HepG2 (cell line): ENCODE data around the gene TJP3. TPM values are rescaled to one million over a fixed set of nuclear protein-coding genes. Genes with fewer than 3 reads are reported as not detected.
A peak's percentile ranks its signal among the peaks of the same experiment; 100 is the strongest.

Experiments
- CBFB ChIP-seq: sonication (generic); formaldehyde crosslinking; IDR thresholded peaks from 2 replicates; pipeline ENCODE4 v1.4.0; 2020; ENCODE audit warnings: missing genetic modification reagents
- CSRNP1 ChIP-seq: sonication (generic); formaldehyde crosslinking; IDR thresholded peaks from 2 replicates; pipeline ENCODE4 v1.8.1; 2023; ENCODE audit warnings: mild to moderate bottlenecking, missing genetic modification reagents
- FOSL2 ChIP-seq: sonication (generic); formaldehyde crosslinking; IDR thresholded peaks from 2 replicates; pipeline ENCODE4 v1.4.0; 2020; ENCODE audit warnings: missing genetic modification reagents
- LCORL ChIP-seq, 2 experiments: fragments of 450-650 bp in 1 of 2; sonication (generic) in 1 of 2; formaldehyde crosslinking in 1 of 2; IDR thresholded peaks; 2 replicates each; pipeline versions ENCODE4 v1.5.0 to v1.6.1; 2017 to 2020; ENCODE audit warnings: antibody characterized with exemption in 1 of 2, missing genetic modification reagents in 1 of 2
- MAZ ChIP-seq, 2 experiments: sonication (generic) in 1 of 2; formaldehyde crosslinking in 1 of 2; IDR thresholded peaks; 2 replicates each; pipeline versions ENCODE4 v1.5.0 to v1.6.1; 2012 to 2020; ENCODE audit warnings: low read depth in 2 of 2, mild to moderate bottlenecking in 2 of 2, borderline replicate concordance in 1 of 2, improper control_type of control experiment in 1 of 2, low read length in 1 of 2, missing genetic modification reagents in 1 of 2, moderate library complexity in 1 of 2
- MXI1 ChIP-seq: IDR thresholded peaks from 3 replicates; pipeline ENCODE4 v1.6.1; 2012; ENCODE audit warnings: low read depth, low read length, inconsistent platforms, borderline replicate concordance
- NR2F6 ChIP-seq, 2 experiments: IDR thresholded peaks; 2 replicates each; pipeline ENCODE4 v1.6.1; 2016; ENCODE audit warnings: antibody characterized with exemption in 1 of 2, mild to moderate bottlenecking in 1 of 2
- PHF20 ChIP-seq: sonication (generic); formaldehyde crosslinking; IDR thresholded peaks from 2 replicates; pipeline ENCODE4 v1.5.0; 2020; ENCODE audit warnings: mild to moderate bottlenecking, missing genetic modification reagents
- PHF21A ChIP-seq: sonication (generic); formaldehyde crosslinking; IDR thresholded peaks from 2 replicates; pipeline ENCODE4 v1.5.0; 2020; ENCODE audit warnings: mild to moderate bottlenecking, missing genetic modification reagents
- SATB2 ChIP-seq: sonication (generic); formaldehyde crosslinking; IDR thresholded peaks from 2 replicates; pipeline ENCODE4 v1.5.0; 2020; ENCODE audit warnings: missing genetic modification reagents
- SIN3A ChIP-seq: IDR thresholded peaks from 2 replicates; pipeline ENCODE4 v1.6.1; 2011; ENCODE audit warnings: low read depth, mild to moderate bottlenecking, control low read depth, low read length, borderline replicate concordance
- SOX13 ChIP-seq, 3 experiments: fragments of 450-650 bp in 1 of 3; sonication (generic) in 1 of 3; formaldehyde crosslinking in 1 of 3; IDR thresholded peaks in 2 of 3; conservative IDR thresholded peaks in 1 of 3; 2 replicates each; pipeline versions ENCODE4 v1.5.0 to v1.6.1; 2016 to 2020; ENCODE audit warnings: antibody characterized with exemption in 1 of 3, mild to moderate bottlenecking in 1 of 3, missing compliant biosample characterization in 1 of 3, missing genetic modification reagents in 1 of 3, moderate library complexity in 1 of 3
- ZNF121 ChIP-seq: sonication (generic); formaldehyde crosslinking; IDR thresholded peaks from 2 replicates; pipeline ENCODE4 v1.5.0; 2020; ENCODE audit warnings: mild to moderate bottlenecking, missing genetic modification reagents
- ZNF331 ChIP-seq: sonication (generic); formaldehyde crosslinking; IDR thresholded peaks from 2 replicates; pipeline ENCODE4 v1.4.0; 2020; ENCODE audit warnings: missing genetic modification reagents
- ZNF674 ChIP-seq: sonication (generic); formaldehyde crosslinking; IDR thresholded peaks from 2 replicates; pipeline ENCODE4 v1.5.0; 2020; ENCODE audit warnings: low read depth, mild to moderate bottlenecking, missing genetic modification reagents
- polyA plus RNA-seq, 8 experiments: library from polyadenylated mRNA; depleted of rRNA in 3 of 8; stranded (reverse) in 7 of 8; unstranded in 1 of 8; fragments of >200 nt; fragmentation: Illumina TruSeq in 4 of 8; extraction: Trizol in 4 of 8; gene quantifications; 2 replicates each; pipeline versions ENCODE4 v1.2.1 to v1.2.3, GENCODE V29; 2011 to 2016; ENCODE audit warnings: low read depth in 4 of 8, missing spikeins in 1 of 8, mixed read lengths in 1 of 8; ENCODE audit not compliant: insufficient read depth in 1 of 8
- total RNA-seq, 5 experiments: library from RNA; depleted of rRNA; stranded (reverse); fragments of >200 nt; fragmentation: Illumina TruSeq; extraction: Trizol; gene quantifications; 2 replicates each; pipeline ENCODE4 v1.2.3, GENCODE V29; 2016; ENCODE audit warnings: low read depth in 1 of 5
- TF ChIP-seq, protein P1 (sequence below): sonication (generic); formaldehyde crosslinking; IDR thresholded peaks from 2 replicates; pipeline ENCODE4 v1.5.1; 2020; ENCODE audit warnings: missing genetic modification reagents, mild to moderate bottlenecking, borderline replicate concordance
- TF ChIP-seq, protein P2 (sequence below): sonication (generic); formaldehyde crosslinking; IDR thresholded peaks from 2 replicates; pipeline ENCODE4 v1.4.0; 2020; ENCODE audit warnings: missing genetic modification reagents, mild to moderate bottlenecking, borderline replicate concordance
- TF ChIP-seq, protein P3 (sequence below): sonication (generic); formaldehyde crosslinking; IDR thresholded peaks from 2 replicates; pipeline ENCODE4 v1.8.0; 2022; ENCODE audit warnings: mild to moderate bottlenecking, missing genetic modification reagents

Gene TJP3
- total and polyA plus RNA-seq, 2 of the 13 experiments (the other 11 are each of a cell fraction or from before 2014, with no cell fraction given) = 2.3 to 21.5 TPM

- peak; percentile 54; the same call in 1 of the 2 replicates for TF ChIP-seq PHF21A
- peak; percentile 50; the same call in 1 of the 2 replicates for TF ChIP-seq SIN3A
- no peak for TF ChIP-seq LCORL (IDR thresholded peaks at IDR 0.05)
- TF ChIP-seq LCORL (CRISPR knock-in tag; IDR thresholded peaks at IDR 0.05) = peak; percentile 18; the same call in 1 of the 2 replicates
- TF ChIP-seq, protein P1, sequence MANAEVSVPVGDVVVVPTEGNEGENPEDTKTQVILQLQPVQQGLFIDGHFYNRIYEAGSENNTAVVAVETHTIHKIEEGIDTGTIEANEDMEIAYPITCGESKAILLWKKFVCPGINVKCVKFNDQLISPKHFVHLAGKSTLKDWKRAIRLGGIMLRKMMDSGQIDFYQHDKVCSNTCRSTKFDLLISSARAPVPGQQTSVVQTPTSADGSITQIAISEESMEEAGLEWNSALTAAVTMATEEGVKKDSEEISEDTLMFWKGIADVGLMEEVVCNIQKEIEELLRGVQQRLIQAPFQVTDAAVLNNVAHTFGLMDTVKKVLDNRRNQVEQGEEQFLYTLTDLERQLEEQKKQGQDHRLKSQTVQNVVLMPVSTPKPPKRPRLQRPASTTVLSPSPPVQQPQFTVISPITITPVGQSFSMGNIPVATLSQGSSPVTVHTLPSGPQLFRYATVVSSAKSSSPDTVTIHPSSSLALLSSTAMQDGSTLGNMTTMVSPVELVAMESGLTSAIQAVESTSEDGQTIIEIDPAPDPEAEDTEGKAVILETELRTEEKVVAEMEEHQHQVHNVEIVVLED (CRISPR knock-in tag) = 0 out of 2 replicates have a peak, but pooled peaks have one; percentile 23
- TF ChIP-seq, protein P2, sequence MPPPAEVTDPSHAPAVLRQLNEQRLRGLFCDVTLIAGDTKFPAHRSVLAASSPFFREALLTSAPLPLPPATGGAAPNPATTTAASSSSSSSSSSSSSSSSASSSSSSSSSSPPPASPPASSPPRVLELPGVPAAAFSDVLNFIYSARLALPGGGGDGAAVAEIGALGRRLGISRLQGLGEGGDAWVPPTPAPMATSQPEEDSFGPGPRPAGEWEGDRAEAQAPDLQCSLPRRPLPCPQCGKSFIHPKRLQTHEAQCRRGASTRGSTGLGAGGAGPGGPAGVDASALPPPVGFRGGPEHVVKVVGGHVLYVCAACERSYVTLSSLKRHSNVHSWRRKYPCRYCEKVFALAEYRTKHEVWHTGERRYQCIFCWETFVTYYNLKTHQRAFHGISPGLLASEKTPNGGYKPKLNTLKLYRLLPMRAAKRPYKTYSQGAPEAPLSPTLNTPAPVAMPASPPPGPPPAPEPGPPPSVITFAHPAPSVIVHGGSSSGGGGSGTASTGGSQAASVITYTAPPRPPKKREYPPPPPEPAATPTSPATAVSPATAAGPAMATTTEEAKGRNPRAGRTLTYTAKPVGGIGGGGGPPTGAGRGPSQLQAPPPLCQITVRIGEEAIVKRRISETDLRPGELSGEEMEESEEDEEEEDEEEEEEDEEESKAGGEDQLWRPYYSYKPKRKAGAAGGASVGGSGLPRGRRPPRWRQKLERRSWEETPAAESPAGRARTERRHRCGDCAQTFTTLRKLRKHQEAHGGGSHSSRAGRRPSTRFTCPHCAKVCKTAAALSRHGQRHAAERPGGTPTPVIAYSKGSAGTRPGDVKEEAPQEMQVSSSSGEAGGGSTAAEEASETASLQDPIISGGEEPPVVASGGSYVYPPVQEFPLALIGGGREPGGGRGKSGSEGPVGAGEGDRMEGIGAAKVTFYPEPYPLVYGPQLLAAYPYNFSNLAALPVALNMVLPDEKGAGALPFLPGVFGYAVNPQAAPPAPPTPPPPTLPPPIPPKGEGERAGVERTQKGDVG (CRISPR knock-in tag) = peak; percentile 62; the same call in 1 of the 2 replicates
- TF ChIP-seq CSRNP1 (CRISPR knock-in tag) = peak; percentile 48; the same call in 1 of the 2 replicates
- TF ChIP-seq NR2F6 (IDR thresholded peaks at IDR 0.05) = peak; percentile 12; the same call in 1 of the 2 replicates
- peak; percentile 57 for TF ChIP-seq NR2F6 (CRISPR knock-in tag; IDR thresholded peaks at IDR 0.05)
- no peak for TF ChIP-seq PHF20
- TF ChIP-seq MXI1 = peak; percentile 24; the same call in 1 of the 3 replicates
- 0 out of 2 replicates have a peak, but pooled peaks have one; percentile 46 for TF ChIP-seq ZNF674 (CRISPR knock-in tag)
- TF ChIP-seq SOX13 (IDR thresholded peaks at IDR 0.05) = no peak; the same call in 1 of the 2 replicates
- TF ChIP-seq SOX13 (CRISPR knock-in tag; conservative IDR thresholded peaks at IDR 0.05 in 1 of 2, IDR thresholded peaks at IDR 0.05 in 1 of 2) = peak in 1 of 2 experiments; percentile 61; a peak in 2 of 4 replicates
- TF ChIP-seq MAZ (IDR thresholded peaks at IDR 0.05; ENCODE audit: borderline replicate concordance, low read depth, low read length) = no peak
- peak; percentile 82 for TF ChIP-seq MAZ (CRISPR knock-in tag; IDR thresholded peaks at IDR 0.05; ENCODE audit: low read depth)
- TF ChIP-seq FOSL2 (CRISPR knock-in tag) = 0 out of 2 replicates have a peak, but pooled peaks have one; percentile 10
- TF ChIP-seq CBFB = peak; percentile 21; the same call in 1 of the 2 replicates
- TF ChIP-seq, protein P3, sequence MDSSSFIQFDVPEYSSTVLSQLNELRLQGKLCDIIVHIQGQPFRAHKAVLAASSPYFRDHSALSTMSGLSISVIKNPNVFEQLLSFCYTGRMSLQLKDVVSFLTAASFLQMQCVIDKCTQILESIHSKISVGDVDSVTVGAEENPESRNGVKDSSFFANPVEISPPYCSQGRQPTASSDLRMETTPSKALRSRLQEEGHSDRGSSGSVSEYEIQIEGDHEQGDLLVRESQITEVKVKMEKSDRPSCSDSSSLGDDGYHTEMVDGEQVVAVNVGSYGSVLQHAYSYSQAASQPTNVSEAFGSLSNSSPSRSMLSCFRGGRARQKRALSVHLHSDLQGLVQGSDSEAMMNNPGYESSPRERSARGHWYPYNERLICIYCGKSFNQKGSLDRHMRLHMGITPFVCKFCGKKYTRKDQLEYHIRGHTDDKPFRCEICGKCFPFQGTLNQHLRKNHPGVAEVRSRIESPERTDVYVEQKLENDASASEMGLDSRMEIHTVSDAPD = 0 out of 2 replicates have a peak, but pooled peaks have one; percentile 24
- TF ChIP-seq ZNF331 (CRISPR knock-in tag) = 0 out of 2 replicates have a peak, but pooled peaks have one; percentile 46
- 0 out of 2 replicates have a peak, but pooled peaks have one; percentile 25 for TF ChIP-seq ZNF121 (CRISPR knock-in tag)
- no peak for TF ChIP-seq SATB2 (CRISPR knock-in tag)
Observed at GRCh38 chr19:3708207-3708931, at the start of gene TJP3 (continued).
